ENCODE data around the gene SFXN2.

The SFXN2 gene

DNA sequence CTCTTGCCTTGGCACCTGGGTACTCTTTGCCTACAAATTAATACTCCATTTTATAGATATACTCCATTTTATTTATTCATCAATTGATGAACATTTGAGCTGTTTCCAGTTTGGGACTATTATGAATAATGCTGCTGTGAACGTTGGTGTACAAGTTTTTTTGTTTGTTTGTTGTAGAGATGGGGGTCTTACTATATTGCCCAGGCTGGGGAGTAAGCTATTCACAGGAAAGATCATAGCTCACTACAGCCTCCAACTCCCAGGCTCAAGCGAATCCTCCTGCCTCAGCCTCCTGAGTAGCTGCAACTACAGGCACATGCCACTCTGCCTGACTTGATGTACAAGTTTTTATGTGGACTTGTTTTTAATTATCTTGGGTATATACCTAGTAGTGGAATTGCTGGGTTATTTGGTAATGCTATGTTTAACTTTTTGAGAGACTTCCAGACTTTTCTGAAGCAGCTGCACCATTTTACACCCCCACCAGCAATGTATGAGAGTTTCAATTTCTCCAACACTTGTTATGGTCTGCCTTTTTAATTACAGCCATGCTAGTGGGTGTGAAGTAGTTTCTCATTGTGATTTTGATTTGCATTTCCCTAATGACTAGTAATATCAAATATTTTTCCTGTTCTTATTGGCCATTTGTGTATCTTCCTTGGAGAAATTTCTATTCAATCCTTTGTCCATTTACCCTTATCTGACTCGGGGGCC lies 45.2 kb downstream of the SFXN2 start:
- DNase-seq (ENCODE audit: low spot score): no peak
- in situ Hi-C loops (cut with MboI; ENCODE audit: low sequenced_read_pairs, unreplicated experiment): no loop called here
- TF ChIP-seq, protein P1, sequence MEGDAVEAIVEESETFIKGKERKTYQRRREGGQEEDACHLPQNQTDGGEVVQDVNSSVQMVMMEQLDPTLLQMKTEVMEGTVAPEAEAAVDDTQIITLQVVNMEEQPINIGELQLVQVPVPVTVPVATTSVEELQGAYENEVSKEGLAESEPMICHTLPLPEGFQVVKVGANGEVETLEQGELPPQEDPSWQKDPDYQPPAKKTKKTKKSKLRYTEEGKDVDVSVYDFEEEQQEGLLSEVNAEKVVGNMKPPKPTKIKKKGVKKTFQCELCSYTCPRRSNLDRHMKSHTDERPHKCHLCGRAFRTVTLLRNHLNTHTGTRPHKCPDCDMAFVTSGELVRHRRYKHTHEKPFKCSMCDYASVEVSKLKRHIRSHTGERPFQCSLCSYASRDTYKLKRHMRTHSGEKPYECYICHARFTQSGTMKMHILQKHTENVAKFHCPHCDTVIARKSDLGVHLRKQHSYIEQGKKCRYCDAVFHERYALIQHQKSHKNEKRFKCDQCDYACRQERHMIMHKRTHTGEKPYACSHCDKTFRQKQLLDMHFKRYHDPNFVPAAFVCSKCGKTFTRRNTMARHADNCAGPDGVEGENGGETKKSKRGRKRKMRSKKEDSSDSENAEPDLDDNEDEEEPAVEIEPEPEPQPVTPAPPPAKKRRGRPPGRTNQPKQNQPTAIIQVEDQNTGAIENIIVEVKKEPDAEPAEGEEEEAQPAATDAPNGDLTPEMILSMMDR (IDR thresholded peaks at IDR 0.05; ENCODE audit: borderline replicate concordance, control extremely low read depth, extremely low read depth, insufficient read depth, missing control alignments): no peak

DNA sequence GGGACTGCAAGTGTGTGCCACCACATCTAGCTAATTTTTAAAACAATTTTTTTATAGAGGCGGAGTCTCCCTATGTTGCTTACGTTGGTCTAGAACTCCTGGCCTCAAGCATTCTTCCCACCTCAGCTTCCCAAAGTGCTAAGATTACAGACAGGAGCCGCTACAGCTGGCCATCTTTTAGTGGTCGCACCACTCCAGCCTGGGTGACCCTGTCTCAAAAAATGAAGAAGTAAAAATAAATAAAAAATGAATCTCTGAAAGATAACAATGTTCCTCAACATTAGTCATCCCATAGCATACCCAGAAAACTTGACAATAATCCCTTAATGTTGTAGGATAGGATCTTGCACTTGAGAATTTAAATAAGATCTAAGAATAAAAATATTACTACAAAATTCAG lies 47.5 kb downstream of the SFXN2 start:
- DNase-seq (ENCODE audit: low spot score): no peak
- in situ Hi-C loops (cut with MboI; ENCODE audit: low sequenced_read_pairs, unreplicated experiment): no loop called here
- TF ChIP-seq, protein P1 (IDR thresholded peaks at IDR 0.05; ENCODE audit: borderline replicate concordance, control extremely low read depth, extremely low read depth, insufficient read depth, missing control alignments): no peak

DNA sequence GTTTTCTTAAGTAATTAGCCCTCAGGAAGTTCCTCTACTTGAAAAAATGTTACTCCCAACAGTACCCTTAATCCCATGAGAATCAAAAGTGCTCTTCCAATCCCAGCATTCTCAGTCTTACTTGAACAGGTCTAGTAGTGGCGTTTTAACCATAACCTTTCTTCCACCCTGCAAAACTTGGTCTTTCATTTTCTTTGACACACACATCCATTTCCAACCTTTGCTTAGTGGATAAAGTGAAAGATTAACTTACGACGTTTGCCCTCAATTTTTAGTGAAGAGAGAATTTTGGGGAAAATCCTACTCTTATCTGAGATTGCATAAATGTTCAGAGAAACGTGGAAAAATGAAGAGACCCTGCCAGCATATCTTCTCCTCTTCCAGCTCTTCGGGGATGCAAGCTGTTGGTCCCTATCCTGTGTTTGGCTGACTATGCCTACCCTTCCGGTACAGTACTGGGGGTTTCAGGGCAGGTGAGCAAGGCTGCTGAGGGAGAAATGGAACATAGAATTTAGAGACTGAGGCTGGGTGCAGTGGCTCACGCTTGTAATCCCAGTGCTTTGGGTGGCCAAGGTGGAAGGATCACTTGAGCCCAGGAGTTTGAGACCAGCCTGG lies 48.1 kb downstream of the SFXN2 start:
- TF ChIP-seq, protein P1 (IDR thresholded peaks at IDR 0.05; ENCODE audit: borderline replicate concordance, control extremely low read depth, extremely low read depth, insufficient read depth, missing control alignments): no peak
- no peak for DNase-seq (ENCODE audit: low spot score)
- in situ Hi-C loops (cut with MboI; ENCODE audit: low sequenced_read_pairs, unreplicated experiment): no loop called here

DNA sequence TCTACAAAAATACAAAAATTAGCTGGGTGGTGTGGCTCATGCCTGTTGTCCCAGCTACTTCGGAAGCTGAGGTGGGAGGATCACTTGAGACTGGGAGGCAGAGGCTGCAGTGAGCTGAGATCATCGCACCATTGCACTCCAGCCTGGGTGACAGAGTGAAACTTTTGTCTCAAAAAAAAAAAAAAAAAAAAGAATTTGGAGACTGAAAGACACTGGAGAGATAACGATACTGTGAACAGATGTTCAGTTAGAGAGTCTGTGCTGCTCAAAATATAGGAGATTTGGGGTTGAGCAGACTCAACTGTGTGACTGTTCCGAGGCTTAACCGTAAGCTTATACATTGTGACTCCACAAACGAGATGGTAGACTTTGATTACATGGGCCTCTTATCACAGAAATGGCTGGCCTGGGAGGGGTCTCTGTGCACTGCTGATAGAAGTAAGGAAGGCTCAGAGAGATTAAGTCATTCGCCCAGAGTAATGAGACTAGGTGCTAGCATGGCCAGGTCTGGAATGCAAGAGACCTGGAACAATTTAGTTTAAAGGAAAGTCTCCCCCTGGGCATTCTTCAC lies 48.7 kb downstream of the SFXN2 start:
- no peak for DNase-seq (ENCODE audit: low spot score)
- TF ChIP-seq, protein P1 (IDR thresholded peaks at IDR 0.05; ENCODE audit: borderline replicate concordance, control extremely low read depth, extremely low read depth, insufficient read depth, missing control alignments): no peak
- in situ Hi-C loops (cut with MboI; ENCODE audit: low sequenced_read_pairs, unreplicated experiment): no loop called here

DNA sequence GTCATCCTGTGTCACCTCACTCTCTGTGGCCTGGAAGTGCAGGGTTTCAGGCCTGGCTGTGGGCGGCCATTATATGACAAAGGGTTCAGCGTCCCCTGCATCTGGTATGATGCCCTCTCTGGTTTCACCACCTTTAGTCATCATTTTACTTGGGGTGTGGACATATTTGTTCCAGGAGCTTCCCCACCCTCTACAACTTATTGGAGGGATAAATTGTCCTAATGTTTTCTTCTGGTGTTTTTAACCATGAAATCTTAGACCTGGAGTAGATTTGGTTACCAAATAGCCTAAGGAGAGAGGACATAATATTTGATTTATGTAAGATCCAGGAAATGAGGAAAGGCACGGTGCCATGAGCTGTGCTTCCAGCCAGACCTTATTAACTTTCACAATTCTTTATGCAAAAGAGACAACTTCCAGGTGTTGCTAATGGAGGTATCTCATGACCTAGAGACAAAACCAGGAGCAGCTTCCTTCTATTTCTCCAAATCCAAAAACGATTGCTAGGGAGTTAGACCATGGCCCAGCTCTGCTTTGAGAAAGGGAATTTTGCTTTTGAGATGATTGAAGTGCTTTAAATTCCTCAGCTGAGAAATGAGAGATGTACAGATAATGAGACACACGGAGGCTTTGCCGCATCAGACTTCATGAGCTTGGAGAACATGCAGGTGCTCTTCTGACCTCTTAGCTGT lies 50.2 kb downstream of the SFXN2 start:
- TF ChIP-seq, protein P1 (IDR thresholded peaks at IDR 0.05; ENCODE audit: borderline replicate concordance, control extremely low read depth, extremely low read depth, insufficient read depth, missing control alignments): no peak
- DNase-seq (ENCODE audit: low spot score): no peak
- in situ Hi-C loops (cut with MboI; ENCODE audit: low sequenced_read_pairs, unreplicated experiment): no loop called here

DNA sequence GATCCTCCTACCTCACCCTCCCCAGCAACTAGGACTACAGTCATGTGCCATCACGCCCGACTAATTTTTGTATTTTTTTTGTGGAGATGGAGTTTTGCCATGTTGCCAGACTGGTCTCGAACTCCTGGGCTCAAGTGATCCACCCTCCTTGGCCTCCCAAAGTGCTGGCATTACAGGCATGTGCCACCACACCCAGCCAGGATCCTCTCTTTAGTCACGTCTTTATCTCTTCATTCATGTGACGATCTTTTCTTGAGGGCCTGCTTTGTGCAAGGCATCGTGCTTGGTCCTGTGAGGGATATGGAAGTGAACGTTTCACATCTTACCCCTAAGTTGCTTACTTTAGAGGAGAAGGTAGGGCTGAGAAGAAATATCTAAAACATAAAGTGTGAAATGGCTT lies 50.9 kb downstream of the SFXN2 start:
- TF ChIP-seq, protein P1 (IDR thresholded peaks at IDR 0.05; ENCODE audit: borderline replicate concordance, control extremely low read depth, extremely low read depth, insufficient read depth, missing control alignments): no peak
- in situ Hi-C loops (cut with MboI; ENCODE audit: low sequenced_read_pairs, unreplicated experiment): no loop called here
- no peak for DNase-seq (ENCODE audit: low spot score)

All from GM13976 (cell line).